ENCODE measurements around the gene AHCYL2. TPM values are rescaled to one million over a fixed set of nuclear protein-coding genes. Genes with fewer than 3 reads are reported as not detected.

AHCYL2 gene
- total and polyA plus RNA-seq, 2 experiments from 2014 or later: 1.9 to 8.9 TPM

DNA sequence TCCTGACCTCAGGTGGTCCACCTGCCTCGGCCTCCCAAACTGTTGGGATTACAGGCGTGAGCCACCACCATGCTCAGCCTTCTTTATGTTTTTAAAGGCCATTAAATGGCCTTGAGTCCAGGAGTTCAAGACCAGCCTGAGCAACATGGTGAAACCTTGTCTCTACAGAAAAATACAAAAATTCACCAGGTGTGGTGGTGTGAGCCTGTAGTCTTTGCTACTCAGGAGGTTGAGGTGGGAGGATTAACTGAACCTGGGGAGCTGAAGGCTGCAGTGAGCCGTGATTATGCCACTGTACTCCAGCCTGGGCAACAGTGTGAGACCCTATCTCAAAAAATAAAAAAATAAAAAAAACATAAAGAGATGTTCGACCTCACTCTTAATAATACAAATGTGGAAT, 25.4 kb upstream of the AHCYL2 start:
- Histone ChIP-seq H3K27ac (no peak overlapping the region), H3K36me3 (ENCODE audit: low read depth) (no peaks in the 10 kb centered on the region)
- in situ Hi-C loops (cut with MboI): no loop called here

DNA sequence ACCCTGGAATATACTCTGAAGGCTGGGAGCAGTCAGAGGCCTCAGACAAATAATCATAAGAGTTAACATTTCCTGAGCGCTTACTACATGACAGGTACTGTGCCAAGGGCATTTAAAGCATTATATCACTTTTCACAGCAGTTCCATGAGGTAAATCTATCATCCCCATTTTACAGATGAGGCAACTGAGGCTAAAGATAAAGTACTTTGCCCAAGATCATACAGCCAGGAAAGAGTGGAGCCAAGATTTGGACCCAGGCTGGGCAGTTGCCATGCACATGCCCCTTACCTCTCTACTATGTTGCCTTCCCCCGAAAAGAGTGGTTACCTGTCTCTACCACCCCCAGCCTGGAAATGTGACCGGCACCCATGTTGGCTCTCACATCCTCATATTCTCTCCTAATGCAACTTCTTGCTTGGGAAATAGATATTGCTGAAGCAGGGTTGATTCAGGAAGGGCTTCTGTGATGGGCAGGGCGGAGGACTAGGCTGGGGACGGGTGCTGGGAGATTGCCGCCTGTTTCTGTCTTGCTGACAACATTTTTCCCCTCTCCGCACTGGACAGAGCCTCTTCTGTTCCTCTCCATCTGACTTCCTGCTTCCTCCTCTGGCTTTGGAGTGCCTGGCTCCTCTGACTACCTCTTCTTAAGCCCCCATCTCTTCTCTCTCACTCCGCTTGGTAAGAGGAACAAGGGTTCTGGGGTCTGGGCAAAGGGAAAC, 22.6 kb upstream of the AHCYL2 start:
- no peak for DNase-seq
- H3K4me2 ChIP-seq (ENCODE audit: unreplicated experiment): no peak overlapping the region
- in situ Hi-C loops (cut with MboI): loop anchor here (25.0 kb wide), 1 partner anchor 435 kb away; no protein-coding TSS in a partner anchor

More for the DNA sequence above, 25.4 kb upstream of the AHCYL2 start:
- Histone ChIP-seq H3K79me2 (ENCODE audit: insufficient read depth) (no peaks in the 10 kb centered on the region), H3K9me3 (ENCODE audit: low read depth) (no peaks in the 10 kb centered on the region), H3F3A (ENCODE audit: insufficient read depth) (no peaks in the 10 kb centered on the region), H3K9me2 (ENCODE audit: insufficient read depth) (no peaks in the 10 kb centered on the region), H3K4me2 (ENCODE audit: unreplicated experiment) (no peak overlapping the region), H4K20me1 (ENCODE audit: insufficient read depth) (no peaks in the 10 kb centered on the region), H2AFZ (no peak overlapping the region), H3K27me3 (replicated peaks; ENCODE audit: insufficient read depth) (no peaks in the 10 kb centered on the region), H3K9ac (no peak overlapping the region), H3K4me3 (no peak overlapping the region), H3K4me1 (ENCODE audit: insufficient read depth) (no peaks in the 10 kb centered on the region)
- 84 to 86% methylated on average over 4 of the region's 4 CpGs for whole genome bisulfite sequencing, 2 experiments (ENCODE audit: low coverage in 1 of 2, low lambda C conversion rate in 2 of 2, missing lambda C conversion rate in 2 of 2)
- TF ChIP-seq EZH2phosphoT487 (IDR thresholded peaks at IDR 0.05; ENCODE audit: insufficient read depth, low read depth): no peak
- no peak for TF ChIP-seq EZH2 (IDR thresholded peaks at IDR 0.05; ENCODE audit: insufficient read depth, poor library complexity, severe bottlenecking)
- DNase-seq: no peak

DNA sequence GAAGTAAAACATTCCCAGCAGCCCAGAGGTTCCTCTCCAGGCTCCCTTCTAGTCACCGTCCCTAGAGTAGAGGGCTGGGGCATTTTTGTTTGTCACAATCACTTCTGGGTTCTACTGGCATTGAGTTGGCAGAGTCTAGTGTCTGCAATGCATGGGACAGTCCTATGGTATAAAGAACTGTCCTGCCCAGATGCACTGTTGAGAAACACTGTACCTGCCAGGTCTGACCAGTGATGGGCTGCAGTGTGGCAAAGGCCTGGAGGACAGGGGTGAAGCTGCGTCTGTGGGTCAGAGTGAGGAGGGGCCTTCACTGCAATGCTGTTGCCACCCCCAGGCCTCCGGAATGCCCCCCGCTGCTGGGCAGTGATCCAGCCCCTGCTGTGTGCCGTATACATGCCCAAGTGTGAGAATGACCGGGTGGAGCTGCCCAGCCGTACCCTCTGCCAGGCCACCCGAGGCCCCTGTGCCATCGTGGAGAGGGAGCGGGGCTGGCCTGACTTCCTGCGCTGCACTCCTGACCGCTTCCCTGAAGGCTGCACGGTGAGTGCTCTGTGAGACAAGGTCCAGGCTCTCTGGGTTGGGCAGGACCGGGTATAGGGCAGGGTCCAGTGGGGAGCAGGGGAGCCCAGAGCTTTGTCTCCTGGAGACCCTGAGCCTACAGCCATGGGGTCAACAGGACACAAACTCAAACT, 21.6 kb upstream of the AHCYL2 start:
- Histone ChIP-seq H3K9ac (no peak overlapping the region), H3K36me3 (ENCODE audit: low read depth) (no peaks in the 10 kb centered on the region), H3K79me2 (ENCODE audit: insufficient read depth) (no peaks in the 10 kb centered on the region), H3F3A (ENCODE audit: insufficient read depth) (no peaks in the 10 kb centered on the region), H3K4me3 (no peak overlapping the region), H2AFZ (no peak overlapping the region), H3K4me1 (ENCODE audit: insufficient read depth) (no peaks in the 10 kb centered on the region), H3K27me3 (replicated peaks; ENCODE audit: insufficient read depth) (no peaks in the 10 kb centered on the region), H3K9me3 (ENCODE audit: low read depth) (no peaks in the 10 kb centered on the region), H3K4me2 (ENCODE audit: unreplicated experiment) (no peak overlapping the region), H3K9me2 (ENCODE audit: insufficient read depth) (no peaks in the 10 kb centered on the region), H4K20me1 (ENCODE audit: insufficient read depth) (no peaks in the 10 kb centered on the region), H3K27ac (no peak overlapping the region)
- TF ChIP-seq EZH2phosphoT487 (IDR thresholded peaks at IDR 0.05; ENCODE audit: insufficient read depth, low read depth): no peak
- TF ChIP-seq EZH2 (IDR thresholded peaks at IDR 0.05; ENCODE audit: insufficient read depth, poor library complexity, severe bottlenecking): no peak
- WGBS, 2 experiments (ENCODE audit: low coverage in 1 of 2, low lambda C conversion rate in 2 of 2, missing lambda C conversion rate in 2 of 2): 78 to 82% methylated on average over 9 to 14 of the region's 14 CpGs
- no peak for DNase-seq
- in situ Hi-C loops (cut with MboI): loop anchor here (25.0 kb wide), 1 partner anchor 434 kb away; no protein-coding TSS in a partner anchor

More for the DNA sequence above, 22.6 kb upstream of the AHCYL2 start:
- Histone ChIP-seq H4K20me1 (ENCODE audit: insufficient read depth) (no peaks in the 10 kb centered on the region), H3K4me1 (ENCODE audit: insufficient read depth) (no peaks in the 10 kb centered on the region), H3K9ac (no peak overlapping the region), H3K9me2 (ENCODE audit: insufficient read depth) (no peaks in the 10 kb centered on the region), H3K4me3 (no peak overlapping the region), H3F3A (ENCODE audit: insufficient read depth) (no peaks in the 10 kb centered on the region), H3K27me3 (replicated peaks; ENCODE audit: insufficient read depth) (no peaks in the 10 kb centered on the region), H3K79me2 (ENCODE audit: insufficient read depth) (no peaks in the 10 kb centered on the region), H3K27ac (no peak overlapping the region), H3K9me3 (ENCODE audit: low read depth) (no peaks in the 10 kb centered on the region), H3K36me3 (ENCODE audit: low read depth) (no peaks in the 10 kb centered on the region), H2AFZ (no peak overlapping the region)
- 94 to 95% methylated on average over 8 of the region's 8 CpGs for WGBS, 2 experiments (ENCODE audit: low coverage in 1 of 2, low lambda C conversion rate in 2 of 2, missing lambda C conversion rate in 2 of 2)
- TF ChIP-seq EZH2 (IDR thresholded peaks at IDR 0.05; ENCODE audit: insufficient read depth, poor library complexity, severe bottlenecking): no peak
- no peak for TF ChIP-seq EZH2phosphoT487 (IDR thresholded peaks at IDR 0.05; ENCODE audit: insufficient read depth, low read depth)

DNA sequence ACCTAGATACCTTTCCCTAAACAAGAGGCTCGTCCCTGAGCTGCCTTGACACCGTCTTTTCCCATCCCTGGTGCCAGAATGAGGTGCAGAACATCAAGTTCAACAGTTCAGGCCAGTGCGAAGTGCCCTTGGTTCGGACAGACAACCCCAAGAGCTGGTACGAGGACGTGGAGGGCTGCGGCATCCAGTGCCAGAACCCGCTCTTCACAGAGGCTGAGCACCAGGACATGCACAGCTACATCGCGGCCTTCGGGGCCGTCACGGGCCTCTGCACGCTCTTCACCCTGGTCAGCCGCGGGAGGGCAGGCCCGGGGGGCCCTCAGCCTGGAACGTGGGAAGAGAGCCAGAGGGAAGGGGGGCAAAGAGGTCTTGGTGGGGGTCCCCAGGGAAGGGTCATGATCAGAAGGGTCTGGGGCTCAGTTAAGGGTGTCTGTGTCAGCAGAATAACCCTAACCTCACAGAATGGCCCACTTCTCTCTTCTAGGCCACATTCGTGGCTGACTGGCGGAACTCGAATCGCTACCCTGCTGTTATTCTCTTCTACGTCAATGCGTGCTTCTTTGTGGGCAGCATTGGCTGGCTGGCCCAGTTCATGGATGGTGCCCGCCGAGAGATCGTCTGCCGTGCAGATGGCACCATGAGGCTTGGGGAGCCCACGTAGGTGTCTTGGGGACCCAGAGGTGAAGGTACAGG, 19.6 kb upstream of the AHCYL2 start:
- H3K27me3 ChIP-seq (replicated peaks; ENCODE audit: insufficient read depth): no peaks in the 10 kb centered on the region
- H3K4me3 ChIP-seq: no peak overlapping the region
- H3K27ac ChIP-seq: no peak overlapping the region
- H3K9ac ChIP-seq: no peak overlapping the region
- no peak for DNase-seq
- no peak for TF ChIP-seq EZH2 (IDR thresholded peaks at IDR 0.05; ENCODE audit: insufficient read depth, poor library complexity, severe bottlenecking)
- TF ChIP-seq EZH2phosphoT487 (IDR thresholded peaks at IDR 0.05; ENCODE audit: insufficient read depth, low read depth): no peak
- no peaks in the 10 kb centered on the region for H3K9me3 ChIP-seq (ENCODE audit: low read depth)
- H3K9me2 ChIP-seq (ENCODE audit: insufficient read depth): no peaks in the 10 kb centered on the region
- no peaks in the 10 kb centered on the region for H3F3A ChIP-seq (ENCODE audit: insufficient read depth)
- H3K36me3 ChIP-seq (ENCODE audit: low read depth): no peaks in the 10 kb centered on the region
- H3K4me1 ChIP-seq (ENCODE audit: insufficient read depth): no peaks in the 10 kb centered on the region
- in situ Hi-C loops (cut with MboI): loop anchor here (25.0 kb wide), 1 partner anchor 432 kb away; no protein-coding TSS in a partner anchor
- no peak overlapping the region for H2AFZ ChIP-seq
- no peaks in the 10 kb centered on the region for H3K79me2 ChIP-seq (ENCODE audit: insufficient read depth)
- no peak overlapping the region for H3K4me2 ChIP-seq (ENCODE audit: unreplicated experiment)
- no peaks in the 10 kb centered on the region for H4K20me1 ChIP-seq (ENCODE audit: insufficient read depth)
- 92 to 96% methylated on average over 26 to 29 of the region's 29 CpGs for WGBS, 2 experiments (ENCODE audit: low coverage in 1 of 2, low lambda C conversion rate in 2 of 2, missing lambda C conversion rate in 2 of 2)

All from GM23248 (cell line).